Measurements from ENCODE around the gene ARHGAP28.

DNA sequence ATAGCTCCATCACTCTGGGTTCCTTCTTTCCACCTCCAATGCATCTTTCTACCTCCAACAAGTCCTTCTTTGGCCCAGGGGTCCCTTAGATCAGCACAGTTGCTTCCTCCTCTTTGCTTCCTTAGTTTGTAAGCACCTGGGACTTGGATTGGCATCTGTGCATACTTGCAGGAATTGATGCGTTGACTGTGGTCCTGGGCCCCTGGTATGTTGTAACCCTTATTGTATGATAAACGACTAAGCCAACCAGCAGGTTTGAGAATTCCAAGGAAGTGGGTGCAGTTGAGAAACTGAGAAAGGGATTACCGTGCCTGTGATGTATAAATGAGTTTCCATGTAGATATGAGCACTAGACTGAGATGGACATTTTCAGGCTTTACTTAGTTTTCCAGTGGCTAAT is 55.9 kb downstream of the ARHGAP28 start:
- TF ChIP-seq, protein P1, sequence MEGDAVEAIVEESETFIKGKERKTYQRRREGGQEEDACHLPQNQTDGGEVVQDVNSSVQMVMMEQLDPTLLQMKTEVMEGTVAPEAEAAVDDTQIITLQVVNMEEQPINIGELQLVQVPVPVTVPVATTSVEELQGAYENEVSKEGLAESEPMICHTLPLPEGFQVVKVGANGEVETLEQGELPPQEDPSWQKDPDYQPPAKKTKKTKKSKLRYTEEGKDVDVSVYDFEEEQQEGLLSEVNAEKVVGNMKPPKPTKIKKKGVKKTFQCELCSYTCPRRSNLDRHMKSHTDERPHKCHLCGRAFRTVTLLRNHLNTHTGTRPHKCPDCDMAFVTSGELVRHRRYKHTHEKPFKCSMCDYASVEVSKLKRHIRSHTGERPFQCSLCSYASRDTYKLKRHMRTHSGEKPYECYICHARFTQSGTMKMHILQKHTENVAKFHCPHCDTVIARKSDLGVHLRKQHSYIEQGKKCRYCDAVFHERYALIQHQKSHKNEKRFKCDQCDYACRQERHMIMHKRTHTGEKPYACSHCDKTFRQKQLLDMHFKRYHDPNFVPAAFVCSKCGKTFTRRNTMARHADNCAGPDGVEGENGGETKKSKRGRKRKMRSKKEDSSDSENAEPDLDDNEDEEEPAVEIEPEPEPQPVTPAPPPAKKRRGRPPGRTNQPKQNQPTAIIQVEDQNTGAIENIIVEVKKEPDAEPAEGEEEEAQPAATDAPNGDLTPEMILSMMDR (IDR thresholded peaks at IDR 0.05) = no peak
- TF ChIP-seq POLR2AphosphoS5 (IDR thresholded peaks at IDR 0.05; ENCODE audit: low read depth, low read length) (no peak), TCF7L2 (IDR thresholded peaks at IDR 0.05; ENCODE audit: low read depth, low read length) (no peak)
- TF ChIP-seq, protein P2, sequence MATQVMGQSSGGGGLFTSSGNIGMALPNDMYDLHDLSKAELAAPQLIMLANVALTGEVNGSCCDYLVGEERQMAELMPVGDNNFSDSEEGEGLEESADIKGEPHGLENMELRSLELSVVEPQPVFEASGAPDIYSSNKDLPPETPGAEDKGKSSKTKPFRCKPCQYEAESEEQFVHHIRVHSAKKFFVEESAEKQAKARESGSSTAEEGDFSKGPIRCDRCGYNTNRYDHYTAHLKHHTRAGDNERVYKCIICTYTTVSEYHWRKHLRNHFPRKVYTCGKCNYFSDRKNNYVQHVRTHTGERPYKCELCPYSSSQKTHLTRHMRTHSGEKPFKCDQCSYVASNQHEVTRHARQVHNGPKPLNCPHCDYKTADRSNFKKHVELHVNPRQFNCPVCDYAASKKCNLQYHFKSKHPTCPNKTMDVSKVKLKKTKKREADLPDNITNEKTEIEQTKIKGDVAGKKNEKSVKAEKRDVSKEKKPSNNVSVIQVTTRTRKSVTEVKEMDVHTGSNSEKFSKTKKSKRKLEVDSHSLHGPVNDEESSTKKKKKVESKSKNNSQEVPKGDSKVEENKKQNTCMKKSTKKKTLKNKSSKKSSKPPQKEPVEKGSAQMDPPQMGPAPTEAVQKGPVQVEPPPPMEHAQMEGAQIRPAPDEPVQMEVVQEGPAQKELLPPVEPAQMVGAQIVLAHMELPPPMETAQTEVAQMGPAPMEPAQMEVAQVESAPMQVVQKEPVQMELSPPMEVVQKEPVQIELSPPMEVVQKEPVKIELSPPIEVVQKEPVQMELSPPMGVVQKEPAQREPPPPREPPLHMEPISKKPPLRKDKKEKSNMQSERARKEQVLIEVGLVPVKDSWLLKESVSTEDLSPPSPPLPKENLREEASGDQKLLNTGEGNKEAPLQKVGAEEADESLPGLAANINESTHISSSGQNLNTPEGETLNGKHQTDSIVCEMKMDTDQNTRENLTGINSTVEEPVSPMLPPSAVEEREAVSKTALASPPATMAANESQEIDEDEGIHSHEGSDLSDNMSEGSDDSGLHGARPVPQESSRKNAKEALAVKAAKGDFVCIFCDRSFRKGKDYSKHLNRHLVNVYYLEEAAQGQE (IDR thresholded peaks at IDR 0.05; ENCODE audit: insufficient read depth in 1 of 2, low read depth in 2 of 2, low read length in 1 of 2) = no peak
